ENCODE data around the gene FEZ2. TPM values are rescaled to one million over a fixed set of nuclear protein-coding genes. Genes with fewer than 3 reads are reported as not detected.
A peak's percentile ranks its signal among the peaks of the same experiment; 100 is the strongest.

The FEZ2 gene
- total RNA-seq, 1 donor from 2014 or later = 38.3 TPM

DNA sequence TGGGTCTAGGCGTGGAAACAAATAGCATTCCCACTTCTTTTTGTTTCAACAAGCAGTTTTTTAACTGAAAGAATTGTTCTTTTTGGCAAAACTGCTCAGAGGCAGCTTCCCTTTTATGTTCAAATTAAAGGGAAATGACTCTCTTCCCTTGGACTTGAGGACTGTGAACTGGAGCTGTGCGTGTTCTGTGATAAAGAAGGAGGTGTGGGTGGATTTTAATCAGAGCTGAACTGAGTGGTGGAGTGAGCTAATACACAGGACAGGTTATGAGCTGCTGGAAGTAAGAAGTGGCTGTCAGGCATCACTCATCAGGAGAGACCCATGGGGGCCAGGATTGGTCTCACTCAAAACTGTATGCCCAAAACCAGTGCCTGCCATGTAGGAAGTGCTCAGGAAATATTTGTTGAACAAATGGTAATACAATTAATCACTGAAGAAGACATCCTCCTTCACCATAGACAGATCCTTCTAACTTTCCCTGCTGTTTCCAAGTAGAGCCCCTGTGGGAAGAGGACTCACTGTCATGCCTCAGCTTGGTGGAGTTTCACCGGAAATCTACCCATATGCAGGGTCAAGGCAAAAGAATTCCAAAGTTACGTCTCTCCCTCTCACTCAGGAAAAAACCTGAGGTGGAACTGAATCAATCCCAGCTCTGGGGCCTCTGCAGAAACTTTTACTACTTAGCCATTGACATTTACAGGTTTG is 55.9 kb downstream of the FEZ2 start:
- DNase-seq (no peak), ATAC-seq (ENCODE audit: poor library complexity) (peak; percentile 50)
- intact Hi-C loops (cut with DNase I) = no loop called here

DNA sequence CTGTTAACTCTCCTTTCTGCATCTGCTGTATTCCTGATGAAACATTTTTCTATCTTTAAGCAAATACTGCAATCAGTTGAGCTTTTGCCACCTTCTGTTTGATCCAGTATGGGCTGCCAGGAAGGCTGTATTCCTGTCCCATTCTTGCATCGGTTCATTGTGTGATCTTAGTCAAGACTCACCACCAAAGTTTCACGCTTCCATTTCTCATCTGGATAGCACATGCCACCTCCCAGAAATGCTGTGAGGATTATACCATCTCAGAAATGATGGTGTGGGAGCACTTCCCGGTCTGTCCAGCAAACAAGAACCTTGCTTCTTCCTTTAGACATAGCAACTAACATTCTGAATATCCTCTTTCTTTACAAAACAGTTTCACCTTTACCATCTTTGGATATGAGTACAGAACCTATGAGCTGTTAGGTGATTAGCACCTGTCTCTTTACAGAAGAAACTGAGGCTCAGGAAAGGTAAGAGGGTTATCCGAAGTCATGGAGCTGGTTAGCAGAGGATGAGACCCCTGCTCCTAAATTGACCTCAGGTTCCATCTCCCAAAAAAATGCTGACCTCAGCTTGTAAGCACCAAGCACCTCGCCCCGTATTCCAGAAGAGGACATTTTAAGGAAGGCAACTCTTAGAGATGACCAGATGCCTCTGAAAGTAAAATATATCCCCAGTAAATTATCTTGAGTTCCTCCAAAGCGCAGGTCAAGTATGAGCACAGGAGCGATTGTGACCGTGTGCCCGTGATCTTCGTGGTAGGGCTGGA is 56.8 kb downstream of the FEZ2 start:
- DNase-seq (no peak), ATAC-seq (ENCODE audit: poor library complexity) (no peak)
- intact Hi-C loops (cut with DNase I) = no loop called here

DNA sequence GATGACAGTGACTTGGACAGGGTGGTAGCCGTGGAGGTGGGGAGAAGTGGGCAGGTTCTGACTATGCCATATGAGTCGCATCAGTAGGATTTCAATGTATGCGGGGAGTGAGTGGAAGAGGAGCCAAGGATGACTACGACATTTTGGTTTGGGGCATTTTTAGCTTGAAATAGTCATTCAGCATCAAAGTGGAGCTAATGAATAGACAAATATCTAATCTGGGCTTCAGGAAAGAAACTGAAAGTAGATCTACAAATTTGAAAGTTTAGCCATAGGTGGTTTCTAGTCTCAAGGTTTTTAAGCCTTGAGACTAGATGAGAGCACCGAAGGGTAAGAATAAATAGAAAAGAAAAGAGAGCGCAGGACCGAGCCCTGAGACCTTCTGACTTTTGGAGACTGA is 58.3 kb downstream of the FEZ2 start:
- ATAC-seq (ENCODE audit: poor library complexity) (no peak), DNase-seq (no peak)
- intact Hi-C loops (cut with DNase I) = no loop called here

DNA sequence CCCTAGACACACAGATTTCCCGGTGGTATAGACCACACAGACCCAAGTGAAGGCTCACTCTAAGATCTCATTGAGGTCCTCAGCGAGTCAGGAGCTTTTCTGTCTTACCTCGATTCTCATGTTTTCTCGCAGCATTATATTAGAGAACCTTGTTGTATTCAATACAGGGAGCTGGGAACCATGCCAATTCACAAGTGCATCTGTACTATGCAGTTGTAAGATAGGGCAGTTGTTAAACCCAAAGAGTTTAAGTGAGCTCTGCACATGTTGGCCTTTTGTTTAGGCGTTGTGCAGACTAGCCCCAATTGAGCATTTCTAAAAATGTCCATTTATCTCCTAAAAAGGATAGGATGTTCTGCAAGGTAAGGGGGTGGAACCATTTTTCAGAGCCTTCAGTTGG is 59.6 kb downstream of the FEZ2 start:
- intact Hi-C loops (cut with DNase I) = no loop called here
- peak; percentile 68 for ATAC-seq (ENCODE audit: poor library complexity)
- no peak for DNase-seq

DNA sequence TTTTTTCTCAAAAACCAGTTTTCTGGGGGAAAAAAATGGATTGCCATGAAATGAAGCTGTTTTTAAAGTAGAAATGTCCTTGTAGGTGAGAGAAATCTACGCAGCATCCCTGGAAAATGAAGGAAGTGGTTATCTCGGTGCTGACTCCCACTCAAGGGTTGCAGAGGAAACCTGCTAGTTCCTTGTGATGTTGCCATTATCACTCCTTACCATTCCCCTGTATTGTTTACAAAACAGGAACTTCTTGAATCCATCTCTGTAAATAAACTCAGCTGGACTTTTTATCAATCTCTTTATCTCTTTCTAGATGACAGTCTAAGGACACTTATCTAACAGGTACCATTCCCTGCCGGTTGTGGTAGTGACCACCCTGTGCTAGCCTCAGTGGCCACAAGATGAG is 61.2 kb downstream of the FEZ2 start:
- ATAC-seq (ENCODE audit: poor library complexity) = no peak

DNA sequence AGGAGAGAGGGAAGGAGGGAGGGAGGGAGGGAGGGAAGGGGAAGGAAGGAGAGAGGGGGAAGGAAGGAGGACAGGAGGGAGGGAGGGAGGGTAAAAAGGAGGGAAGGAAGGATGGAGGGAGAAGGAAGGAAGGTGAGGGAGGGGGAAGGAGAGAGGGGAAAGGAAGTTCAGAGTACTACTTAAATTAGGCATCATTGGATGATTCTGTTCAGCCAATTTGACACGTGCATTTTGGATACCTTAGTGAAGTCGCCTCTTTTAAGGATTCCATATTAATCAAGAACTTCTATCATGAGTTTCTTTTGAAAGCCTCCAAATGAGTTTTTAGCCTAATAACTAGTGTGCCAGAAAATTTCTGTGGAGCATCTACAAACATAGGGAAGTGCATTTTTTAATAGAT is 62.9 kb downstream of the FEZ2 start:
- intact Hi-C loops (cut with DNase I) = no loop called here
- no peak for ATAC-seq (ENCODE audit: poor library complexity)
- DNase-seq = no peak

More for the DNA sequence above, 61.2 kb downstream of the FEZ2 start:
- DNase-seq = no peak
- intact Hi-C loops (cut with DNase I) = no loop called here

DNA sequence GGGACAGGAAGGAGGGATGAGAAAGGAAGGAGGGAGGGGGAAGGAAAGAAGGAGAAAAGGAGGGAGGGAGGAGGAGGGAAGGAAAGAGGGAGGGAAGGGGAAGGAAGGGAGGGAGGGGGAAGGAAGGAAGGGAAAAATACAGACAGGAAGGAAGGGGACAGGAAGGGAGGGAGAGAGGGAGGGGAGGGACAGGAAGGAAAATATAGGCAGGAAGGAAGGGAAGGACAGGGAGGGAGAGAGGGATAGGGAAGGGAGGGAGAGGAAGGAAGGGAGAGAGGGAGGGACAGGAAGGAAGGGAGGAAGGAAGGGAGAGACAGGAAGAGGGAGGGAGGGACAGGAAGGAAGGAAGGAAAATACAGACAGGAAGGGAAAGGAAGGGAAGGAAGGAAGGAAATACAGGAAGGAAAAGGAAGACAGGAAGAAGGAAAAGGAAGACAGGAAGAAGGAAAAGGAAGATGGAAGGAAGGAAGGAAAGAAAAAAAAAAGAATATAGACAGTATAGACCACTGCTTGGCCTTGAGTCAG is 63.6 kb downstream of the FEZ2 start:
- no peak for DNase-seq
- intact Hi-C loops (cut with DNase I) = no loop called here
- no peak for ATAC-seq (ENCODE audit: poor library complexity)

DNA sequence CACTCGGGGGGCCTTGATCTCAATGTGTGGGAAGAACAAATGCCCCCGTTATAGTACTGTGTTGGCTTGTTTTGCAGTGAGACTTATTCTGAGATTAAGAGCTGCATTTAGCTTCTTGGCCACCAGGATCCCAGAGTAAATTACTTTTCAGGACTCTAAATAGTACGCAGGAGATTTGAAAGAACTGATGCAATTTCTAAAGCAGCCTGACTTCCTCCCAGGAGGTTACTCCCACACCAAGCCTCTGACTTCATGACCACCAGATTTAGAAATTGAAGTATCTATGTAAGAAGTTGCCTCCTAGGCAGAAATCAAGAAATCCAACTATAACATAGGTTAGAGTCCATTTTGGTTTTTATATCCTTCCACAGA is 67.0 kb downstream of the FEZ2 start:
- intact Hi-C loops (cut with DNase I) = no loop called here
- ATAC-seq (ENCODE audit: poor library complexity) = peak; percentile 85
- no peak for DNase-seq

DNA sequence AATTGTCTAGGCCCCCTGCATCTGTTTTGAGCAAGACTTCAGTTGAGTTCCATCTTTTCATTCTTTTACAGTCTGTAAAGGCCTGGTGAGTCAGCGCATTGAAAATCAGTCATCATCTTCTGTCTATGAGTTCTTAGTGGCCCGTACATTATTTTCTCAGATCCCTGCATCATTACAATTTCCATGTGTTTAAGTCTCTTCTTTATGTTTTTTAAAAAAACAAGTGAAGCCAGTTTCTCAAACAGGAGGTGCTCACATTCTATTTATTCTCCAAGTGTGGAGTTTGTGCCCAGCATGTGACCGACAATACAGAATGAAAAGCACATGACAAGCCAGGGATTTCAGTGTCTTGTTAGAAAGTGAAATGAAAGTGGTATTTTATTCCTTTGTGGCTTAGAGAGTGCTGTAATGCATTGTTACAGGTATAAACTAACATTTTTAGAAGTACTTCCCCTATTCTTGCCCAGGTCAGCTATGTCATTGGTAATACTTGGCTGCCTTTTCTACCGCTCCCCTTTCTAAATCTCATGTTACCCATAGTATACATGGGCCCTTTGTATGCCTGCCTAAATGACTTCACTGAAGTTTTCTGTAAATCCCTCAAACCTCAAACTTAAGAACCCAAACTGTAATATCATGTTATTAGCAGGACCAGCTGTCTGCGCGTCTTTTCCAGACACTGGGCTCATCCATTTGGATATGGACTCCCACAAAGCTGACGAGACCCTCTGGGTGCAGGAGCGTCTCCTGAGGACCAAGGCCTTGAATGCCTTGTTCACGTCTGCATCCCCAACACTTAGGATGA is 67.6 kb downstream of the FEZ2 start:
- no peak for DNase-seq
- intact Hi-C loops (cut with DNase I) = no loop called here
- no peak for ATAC-seq (ENCODE audit: poor library complexity)

DNA sequence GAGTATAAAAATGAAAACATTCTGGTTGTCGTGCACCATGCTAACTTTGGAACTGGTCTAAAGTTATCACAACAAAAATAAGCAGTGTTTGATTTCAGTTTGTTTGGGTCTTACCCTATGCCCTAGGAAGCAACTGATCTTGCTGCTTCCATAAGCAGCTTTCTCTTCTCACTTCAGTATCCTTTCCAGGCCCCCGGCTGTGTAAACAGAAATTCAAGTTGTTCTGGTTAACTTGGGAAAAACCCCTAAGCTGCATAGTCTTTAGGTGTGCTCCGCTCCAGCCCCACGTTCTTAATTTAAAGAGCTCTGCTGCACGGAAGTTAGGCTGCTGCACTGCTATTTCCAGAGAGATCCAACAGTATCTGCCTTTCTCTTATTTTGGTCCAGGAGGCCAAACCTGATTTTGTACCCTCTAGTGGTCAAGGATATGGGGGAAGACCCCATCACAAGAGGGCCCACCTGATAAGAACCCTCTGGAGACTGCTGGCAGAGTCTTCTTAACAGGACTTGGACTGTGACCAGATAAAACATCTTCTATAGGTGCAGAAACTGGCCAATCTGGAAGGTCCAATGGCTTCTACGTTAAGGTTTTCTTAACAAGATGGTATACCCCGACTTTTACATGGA is 69.1 kb downstream of the FEZ2 start:
- intact Hi-C loops (cut with DNase I) = no loop called here
- ATAC-seq (ENCODE audit: poor library complexity) (no peak), DNase-seq (no peak)

DNA sequence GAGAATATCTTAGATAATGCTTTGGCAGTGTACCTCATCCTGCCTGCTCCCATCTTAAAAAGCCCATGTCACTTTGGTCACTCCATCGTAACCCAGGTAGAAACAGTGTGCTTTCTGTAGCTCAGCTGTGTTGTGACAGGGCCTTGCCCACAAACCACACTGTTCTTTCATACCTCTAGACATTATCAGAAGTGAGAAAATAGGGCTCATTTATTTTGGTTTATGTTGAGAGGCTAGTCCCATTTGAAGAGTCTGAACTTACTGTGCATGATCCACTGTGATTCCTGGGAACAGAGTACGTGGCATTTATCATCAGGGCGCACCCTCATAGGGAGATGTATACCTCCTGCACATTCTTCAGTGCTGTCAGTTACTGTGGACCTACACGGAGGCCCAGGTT is 69.7 kb downstream of the FEZ2 start:
- intact Hi-C loops (cut with DNase I) = no loop called here
- ATAC-seq (ENCODE audit: poor library complexity) = no peak
- no peak for DNase-seq

DNA sequence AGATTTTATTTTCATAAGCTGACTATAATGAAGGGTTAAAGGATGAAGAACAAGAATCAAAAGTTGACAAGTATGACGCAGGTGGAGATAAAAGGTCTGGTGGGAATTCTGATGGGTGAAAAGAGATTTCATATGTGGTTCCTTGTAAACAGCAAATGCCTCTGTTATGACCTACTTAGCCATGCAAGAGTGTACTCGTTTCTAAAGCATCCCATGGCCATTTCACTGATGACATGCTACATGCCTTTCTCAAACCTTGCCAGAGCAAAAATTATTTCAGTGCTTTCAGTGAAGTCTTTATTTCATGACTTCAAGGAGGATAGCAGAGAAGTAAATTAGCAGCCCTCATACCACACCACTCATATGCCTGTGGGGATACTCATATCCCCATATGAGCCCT is 71.7 kb downstream of the FEZ2 start:
- DNase-seq (no peak), ATAC-seq (ENCODE audit: poor library complexity) (no peak)
- intact Hi-C loops (cut with DNase I) = no loop called here

DNA sequence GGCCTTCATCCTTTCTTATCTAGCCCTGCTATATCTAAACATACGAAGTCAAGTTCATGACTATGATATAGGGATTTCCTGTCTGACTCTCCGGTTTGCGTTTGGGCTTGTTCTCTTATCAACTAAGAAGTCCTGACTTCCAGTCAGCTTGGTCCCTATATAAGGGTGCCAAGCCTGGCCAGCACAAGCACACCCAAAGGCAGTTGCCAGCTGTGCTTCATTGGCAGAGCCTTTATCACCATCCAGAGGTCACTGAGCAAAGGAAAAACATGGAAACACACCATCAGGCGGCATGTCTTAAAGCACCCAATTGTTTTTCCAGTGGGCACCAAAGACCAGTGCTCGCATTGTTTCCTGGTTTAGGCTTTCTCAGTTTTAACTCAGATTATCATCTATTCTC is 72.7 kb downstream of the FEZ2 start:
- ATAC-seq (ENCODE audit: poor library complexity) (no peak), DNase-seq (no peak)
- intact Hi-C loops (cut with DNase I) = no loop called here

DNA sequence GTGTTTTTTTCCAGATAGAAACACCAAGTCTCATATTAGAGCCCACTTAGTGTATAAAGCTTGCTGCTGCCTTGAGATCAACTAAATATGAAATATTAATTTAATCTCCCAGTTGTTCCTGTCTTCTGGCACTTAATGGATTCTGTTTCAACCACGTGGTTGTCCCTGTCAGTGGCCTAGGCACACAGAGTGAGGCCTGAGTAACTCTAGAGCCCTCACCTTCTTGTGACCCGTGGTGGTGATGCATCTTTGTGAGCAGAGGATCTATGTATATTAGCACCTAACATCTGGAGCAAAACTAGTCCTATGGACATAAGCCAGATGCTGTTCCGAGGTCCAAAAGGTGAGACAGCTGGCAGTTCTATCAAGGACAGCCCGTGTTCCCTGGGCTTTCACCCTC is 74.8 kb downstream of the FEZ2 start:
- intact Hi-C loops (cut with DNase I) = no loop called here
- no peak for ATAC-seq (ENCODE audit: poor library complexity)
- DNase-seq = no peak

DNA sequence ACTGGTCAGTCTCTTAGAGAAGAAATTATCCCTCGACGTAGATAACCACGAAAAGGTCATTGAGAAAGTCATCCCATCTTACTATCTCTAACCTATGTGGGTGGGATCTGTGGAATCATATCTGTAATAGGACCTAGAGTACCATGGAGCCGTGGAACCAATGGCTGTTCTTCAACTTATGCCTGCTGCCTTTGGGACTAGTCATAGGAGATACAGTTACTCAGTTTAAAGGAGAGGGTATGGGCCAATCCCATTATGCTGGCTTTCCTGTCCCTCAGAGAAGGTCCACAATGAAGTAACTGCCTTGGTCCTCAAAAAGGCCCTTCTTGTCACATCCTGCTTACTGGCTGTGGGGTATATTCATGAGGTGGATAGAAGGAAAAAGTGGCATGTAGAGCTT is 77.5 kb downstream of the FEZ2 start:
- ATAC-seq (ENCODE audit: poor library complexity) (no peak), DNase-seq (no peak)
- intact Hi-C loops (cut with DNase I) = no loop called here

DNA sequence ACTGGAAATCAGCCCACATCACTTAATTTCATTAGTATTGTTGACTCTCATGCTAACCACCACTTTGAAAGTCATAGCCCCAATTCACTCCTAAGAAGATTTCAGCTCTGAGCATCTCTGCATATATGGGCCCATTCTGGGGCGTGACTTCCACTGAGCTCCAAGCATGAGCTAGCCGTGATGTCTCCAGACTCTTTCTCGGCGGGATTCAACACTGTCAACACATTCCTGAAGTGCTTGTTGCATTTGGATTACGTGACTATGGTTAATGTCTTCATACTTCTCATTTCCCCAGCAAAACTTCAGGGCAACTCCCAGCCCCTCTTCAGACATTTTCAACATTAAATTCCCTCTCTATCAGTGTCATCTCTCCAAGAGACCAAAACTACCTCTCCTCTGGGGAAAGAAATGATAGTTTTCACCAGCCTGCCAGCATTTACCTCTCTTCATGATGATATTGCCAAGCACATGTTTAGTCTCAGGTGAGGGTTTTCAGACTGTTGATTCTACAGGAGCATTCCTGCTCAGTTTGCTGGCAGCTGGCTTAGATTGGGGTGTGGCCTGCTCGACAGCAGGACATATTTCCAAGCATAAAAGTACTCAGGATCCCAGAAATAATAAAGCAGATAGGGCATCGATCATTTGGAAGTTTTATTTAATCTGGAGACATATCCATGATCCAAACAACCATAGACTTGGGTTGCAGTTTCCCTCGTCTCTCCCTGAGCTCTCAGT is 81.7 kb downstream of the FEZ2 start:
- no peak for ATAC-seq (ENCODE audit: poor library complexity)
- intact Hi-C loops (cut with DNase I) = no loop called here
- DNase-seq = no peak

DNA sequence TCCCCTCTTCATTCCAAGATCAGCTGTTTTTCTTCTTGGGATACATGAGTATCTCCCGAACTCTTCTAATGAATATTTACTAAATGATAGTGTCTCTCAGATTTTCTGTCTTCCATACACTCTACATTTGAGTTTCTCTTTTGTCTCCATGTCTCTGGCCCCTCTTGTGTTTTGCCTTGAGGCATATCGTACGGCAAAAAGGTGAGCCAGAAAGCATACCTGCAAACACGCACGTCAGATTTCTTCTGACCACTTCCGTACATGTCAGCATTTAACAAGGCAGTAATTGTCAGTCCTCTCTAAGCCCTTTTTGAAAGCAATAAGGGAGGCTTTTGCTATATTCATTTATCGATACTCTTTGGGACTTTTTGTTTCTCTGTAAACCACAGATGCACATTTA is 82.4 kb downstream of the FEZ2 start:
- DNase-seq (no peak), ATAC-seq (ENCODE audit: poor library complexity) (no peak)
- intact Hi-C loops (cut with DNase I) = no loop called here

DNA sequence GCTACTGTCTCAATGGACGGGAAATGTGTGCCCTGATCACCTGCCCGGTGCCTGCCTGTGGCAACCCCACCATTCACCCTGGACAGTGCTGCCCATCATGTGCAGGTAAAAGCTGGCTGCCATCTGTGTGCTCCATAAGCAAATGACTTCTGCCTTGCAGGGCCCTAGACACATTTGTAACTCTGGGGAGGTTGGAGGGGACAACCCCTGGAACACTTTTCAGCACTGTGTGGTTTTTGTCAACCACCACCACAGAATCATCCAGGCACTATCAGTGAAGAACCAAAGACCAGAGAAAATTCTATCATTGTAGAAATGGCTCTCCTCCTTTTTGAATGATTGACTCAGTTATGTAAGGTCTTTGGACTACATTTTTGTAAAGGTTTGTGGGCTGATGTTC is 84.3 kb downstream of the FEZ2 start:
- DNase-seq (no peak), ATAC-seq (ENCODE audit: poor library complexity) (no peak)
- intact Hi-C loops (cut with DNase I) = no loop called here

DNA sequence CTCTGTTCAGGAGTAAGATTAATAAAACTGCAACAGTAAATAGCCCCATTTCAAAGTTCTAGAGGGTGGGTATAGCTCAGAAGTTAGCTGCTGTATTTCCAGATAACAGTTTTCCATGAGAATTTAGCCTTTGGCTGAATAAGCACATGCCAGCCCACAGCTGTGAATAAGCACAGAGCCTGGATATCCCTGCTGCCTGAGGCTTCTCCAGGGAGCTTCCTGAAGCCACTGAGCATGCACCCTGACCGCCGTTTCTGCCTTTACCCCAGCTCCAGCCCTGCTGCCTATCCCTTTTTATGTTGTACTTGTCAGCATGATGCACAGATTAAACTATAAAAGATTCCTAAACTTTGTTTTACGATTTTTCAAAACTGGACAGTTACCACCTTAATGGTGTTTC is 85.3 kb downstream of the FEZ2 start:
- intact Hi-C loops (cut with DNase I) = no loop called here
- no peak for DNase-seq
- no peak for ATAC-seq (ENCODE audit: poor library complexity)

Measured in Right ventricle myocardium superior (tissue), 1 donor.